HUES48 (cell line): ENCODE measurements around the gene TMEM53.
"Not testable (repeated sequence)": the region's sequence is repeated elsewhere in the genome, so short reads cannot be mapped to it uniquely, and the experiment has no call there.

Experiments
- H3K27ac ChIP-seq: one replicate; pipeline ENCODE4 v1.7.0; 2013; ENCODE audit warnings: low read depth, low read length, inconsistent platforms
- H3K27me3 ChIP-seq: 2 replicates; pipeline ENCODE4 v1.6.1; 2013; ENCODE audit warnings: mild to moderate bottlenecking, low read length; ENCODE audit not compliant: control insufficient read depth, insufficient read depth
- H3K36me3 ChIP-seq: 2 replicates; pipeline ENCODE4 v1.6.1; 2013; ENCODE audit warnings: low read length; ENCODE audit not compliant: control insufficient read depth, insufficient read depth
- H3K4me1 ChIP-seq: 2 replicates; pipeline ENCODE4 v1.6.1; 2013; ENCODE audit warnings: mild to moderate bottlenecking, low read length; ENCODE audit not compliant: control insufficient read depth, insufficient read depth
- H3K4me3 ChIP-seq: 2 replicates; pipeline ENCODE4 v1.5.1; 2013; ENCODE audit warnings: mild to moderate bottlenecking, low read depth, low read length
- H3K9ac ChIP-seq: 2 replicates; pipeline ENCODE4 v1.6.1; 2013; ENCODE audit warnings: mild to moderate bottlenecking, low read depth, low read length, moderate library complexity
- H3K9me3 ChIP-seq: 2 replicates; pipeline ENCODE4 v1.6.1; 2013; ENCODE audit warnings: low read length; ENCODE audit not compliant: control insufficient read depth, insufficient read depth

Gene TMEM53

GRCh38 chr1:44670751-44671640 is 3.3 kb downstream of the TMEM53 start:
- H3K4me1 ChIP-seq: peaks cover 9% of the 10 kb centered on the region
- H3K9ac ChIP-seq: no peak overlapping the region

GRCh38 chr1:44666719-44667118 is 7.6 kb downstream of the TMEM53 start:
- H3K9ac ChIP-seq, H3K27me3 ChIP-seq, H3K9me3 ChIP-seq, H3K4me1 ChIP-seq, H3K27ac ChIP-seq, H3K4me3 ChIP-seq, H3K36me3 ChIP-seq: not testable (repeated sequence)

More at GRCh38 chr1:44670751-44671640, 3.3 kb downstream of the TMEM53 start:
- no peak overlapping the region for H3K27ac ChIP-seq
- H3K9me3 ChIP-seq: no peaks in the 10 kb centered on the region
- H3K4me3 ChIP-seq: no peak overlapping the region
- no peaks in the 10 kb centered on the region for H3K36me3 ChIP-seq
- no peaks in the 10 kb centered on the region for H3K27me3 ChIP-seq

- H3K27me3 ChIP-seq: no peaks in the 10 kb centered on the region
- no peaks in the 10 kb centered on the region for H3K9me3 ChIP-seq
- H3K27ac ChIP-seq: no peak overlapping the region
- no peaks in the 10 kb centered on the region for H3K36me3 ChIP-seq
- no peaks in the 10 kb centered on the region for H3K4me1 ChIP-seq
- H3K9ac ChIP-seq: no peak overlapping the region
- no peak overlapping the region for H3K4me3 ChIP-seq
Observed at GRCh38 chr1:44664730-44665370, 9.4 kb downstream of the TMEM53 start.

GRCh38 chr1:44663417-44663816 is 10.9 kb downstream of the TMEM53 start:
- Histone ChIP-seq H3K9me3 (no peaks in the 10 kb centered on the region), H3K4me1 (no peaks in the 10 kb centered on the region), H3K27ac (no peak overlapping the region), H3K9ac (no peak overlapping the region), H3K27me3 (no peaks in the 10 kb centered on the region), H3K4me3 (no peak overlapping the region), H3K36me3 (no peaks in the 10 kb centered on the region)

- Histone ChIP-seq H3K4me1 (no peaks in the 10 kb centered on the region), H3K36me3 (no peaks in the 10 kb centered on the region), H3K27ac (no peak overlapping the region)
Observed at GRCh38 chr1:44662683-44663030, 11.6 kb downstream of the TMEM53 start.

GRCh38 chr1:44661781-44662682 is 12.2 kb downstream of the TMEM53 start:
- Histone ChIP-seq H3K27me3 (no peaks in the 10 kb centered on the region), H3K4me3 (no peak overlapping the region), H3K27ac (no peak overlapping the region), H3K4me1 (no peaks in the 10 kb centered on the region), H3K9ac (no peak overlapping the region), H3K36me3 (no peaks in the 10 kb centered on the region), H3K9me3 (no peaks in the 10 kb centered on the region)

More at GRCh38 chr1:44662683-44663030, 11.6 kb downstream of the TMEM53 start:
- no peak overlapping the region for H3K9ac ChIP-seq
- no peaks in the 10 kb centered on the region for H3K9me3 ChIP-seq
- H3K4me3 ChIP-seq: no peak overlapping the region
- H3K27me3 ChIP-seq: no peaks in the 10 kb centered on the region

GRCh38 chr1:44660176-44660575 is 14.1 kb downstream of the TMEM53 start:
- no peak overlapping the region for H3K27ac ChIP-seq
- no peaks in the 10 kb centered on the region for H3K9me3 ChIP-seq
- no peaks in the 10 kb centered on the region for H3K27me3 ChIP-seq
- no peak overlapping the region for H3K4me3 ChIP-seq
- H3K9ac ChIP-seq: no peak overlapping the region
- no peaks in the 10 kb centered on the region for H3K4me1 ChIP-seq
- H3K36me3 ChIP-seq: no peaks in the 10 kb centered on the region

- no peaks in the 10 kb centered on the region for H3K9me3 ChIP-seq
- no peaks in the 10 kb centered on the region for H3K27me3 ChIP-seq
- no peaks in the 10 kb centered on the region for H3K4me1 ChIP-seq
- H3K36me3 ChIP-seq: no peaks in the 10 kb centered on the region
- H3K27ac ChIP-seq: no peak overlapping the region
- H3K4me3 ChIP-seq: no peak overlapping the region
- no peak overlapping the region for H3K9ac ChIP-seq
Observed at GRCh38 chr1:44659566-44659965, 14.7 kb downstream of the TMEM53 start.

GRCh38 chr1:44655609-44656008 is 18.7 kb downstream of the TMEM53 start:
- Histone ChIP-seq H3K4me1 (peaks cover 6% of the 10 kb centered on the region; the same call in 1 of the 2 replicates), H3K4me3 (no peak overlapping the region), H3K9me3 (no peaks in the 10 kb centered on the region), H3K9ac (no peak overlapping the region), H3K27ac (no peak overlapping the region), H3K36me3 (peaks cover 11% of the 10 kb centered on the region), H3K27me3 (no peaks in the 10 kb centered on the region)

- H3K4me3 ChIP-seq: no peak overlapping the region
- no peaks in the 10 kb centered on the region for H3K27me3 ChIP-seq
- H3K4me1 ChIP-seq: peaks cover 10% of the 10 kb centered on the region; the same call in 1 of the 2 replicates
- H3K9me3 ChIP-seq: no peaks in the 10 kb centered on the region
- H3K9ac ChIP-seq: no peak overlapping the region
- no peak overlapping the region for H3K27ac ChIP-seq
- peaks cover 20% of the 10 kb centered on the region for H3K36me3 ChIP-seq
Observed at GRCh38 chr1:44654621-44655187, 19.6 kb downstream of the TMEM53 start.
